GM18867 (cell line): Measurements from ENCODE around the gene CACNA1B.
"Not testable (repeated sequence)": the region's sequence is repeated elsewhere in the genome, so short reads cannot be mapped to it uniquely, and the experiment has no call there.

ENCODE experiments used
- ATAC-seq: cut with Tn5 transposase; IDR thresholded peaks from one replicate; pipeline ENCODE4 v1.9.1; 2021; ENCODE audit warnings: mild to moderate bottlenecking, moderate library complexity; ENCODE audit not compliant: unreplicated experiment

The CACNA1B gene

GRCh38 chr9:138069731-138070456 is 192.3 kb downstream of the CACNA1B start:
- ATAC-seq: no peak

- no peak for ATAC-seq
These were observed 193.2 kb downstream of the CACNA1B start for GRCh38 chr9:138070815-138071214.

GRCh38 chr9:138071292-138071691 is 193.7 kb downstream of the CACNA1B start:
- no peak for ATAC-seq

- ATAC-seq: no peak
These were observed 194.1 kb downstream of the CACNA1B start for GRCh38 chr9:138071731-138072130.

GRCh38 chr9:138072161-138072842 is 194.7 kb downstream of the CACNA1B start:
- no peak for ATAC-seq

GRCh38 chr9:138072897-138073296 is 195.3 kb downstream of the CACNA1B start:
- no peak for ATAC-seq

GRCh38 chr9:138073408-138073807 is 195.8 kb downstream of the CACNA1B start:
- no peak for ATAC-seq

- ATAC-seq: no peak
These were observed 196.2 kb downstream of the CACNA1B start for GRCh38 chr9:138073808-138074207.

- no peak for ATAC-seq
These were observed 196.9 kb downstream of the CACNA1B start for GRCh38 chr9:138074516-138074915.

GRCh38 chr9:138075496-138075895 is 197.9 kb downstream of the CACNA1B start:
- no peak for ATAC-seq

- no peak for ATAC-seq
These were observed 198.5 kb downstream of the CACNA1B start for GRCh38 chr9:138075961-138076649.

- ATAC-seq: no peak
These were observed 199.0 kb downstream of the CACNA1B start for GRCh38 chr9:138076650-138077009.

GRCh38 chr9:138077126-138077525 is 199.5 kb downstream of the CACNA1B start:
- ATAC-seq: no peak

GRCh38 chr9:138077898-138078540 is 200.4 kb downstream of the CACNA1B start:
- no peak for ATAC-seq

- ATAC-seq: no peak
These were observed 201.3 kb downstream of the CACNA1B start for GRCh38 chr9:138078846-138079245.

- ATAC-seq: no peak
These were observed 203.4 kb downstream of the CACNA1B start for GRCh38 chr9:138080979-138081378.

- no peak for ATAC-seq
These were observed 205.5 kb downstream of the CACNA1B start for GRCh38 chr9:138082918-138083636.

- ATAC-seq: no peak
These were observed 206.3 kb downstream of the CACNA1B start for GRCh38 chr9:138083873-138084272.

GRCh38 chr9:138085568-138085967 is 208.0 kb downstream of the CACNA1B start:
- no peak for ATAC-seq

- ATAC-seq: not testable (repeated sequence)
These were observed 214.5 kb downstream of the CACNA1B start for GRCh38 chr9:138092057-138092456.

GRCh38 chr9:138094028-138094427 is 216.4 kb downstream of the CACNA1B start:
- no peak for ATAC-seq
